GM10248 (cell line): ENCODE data around the gene DOC2B.

Experiments used
- CTCF ChIA-PET: fragments of 300-600 bp; sonication (Branson Sonifier 250); formaldehyde crosslinking; extraction: SDS; loops from one replicate; lab custom pipeline; 2021; ENCODE audit warnings: antibody characterized with exemption; lab: Yijun Ruan, JAX
- POLR2A ChIA-PET: fragments of 350-650 bp; sonication (Branson Sonifier 250); formaldehyde crosslinking; extraction: SDS; loops from one replicate; lab custom pipeline; 2020; ENCODE audit warnings: antibody characterized with exemption; lab: Yijun Ruan, JAX
- DNase-seq: peaks from one replicate; pipeline ENCODE4 v3.0.0; 2012; ENCODE audit errors: extremely low spot score
- CTCF ChIP-seq: IDR thresholded peaks from 2 replicates; pipeline ENCODE4 v1.5.1; 2012; ENCODE audit warnings: mild to moderate bottlenecking, low read depth; ENCODE audit errors: extremely low read depth, missing control alignments, control extremely low read depth

Gene DOC2B

GRCh38 chr17:149897-150584 is 31.4 kb downstream of the DOC2B start:
- TF ChIP-seq CTCF, result no peak
- no peak for DNase-seq
- ChIA-PET CTCF (interaction anchor here (0.8 to 1.1 kb wide), 2 partner anchors 13 to 236 kb away, joined by 3 read pairs; no protein-coding TSS in a partner anchor), POLR2A (no interaction called here)

DNA sequence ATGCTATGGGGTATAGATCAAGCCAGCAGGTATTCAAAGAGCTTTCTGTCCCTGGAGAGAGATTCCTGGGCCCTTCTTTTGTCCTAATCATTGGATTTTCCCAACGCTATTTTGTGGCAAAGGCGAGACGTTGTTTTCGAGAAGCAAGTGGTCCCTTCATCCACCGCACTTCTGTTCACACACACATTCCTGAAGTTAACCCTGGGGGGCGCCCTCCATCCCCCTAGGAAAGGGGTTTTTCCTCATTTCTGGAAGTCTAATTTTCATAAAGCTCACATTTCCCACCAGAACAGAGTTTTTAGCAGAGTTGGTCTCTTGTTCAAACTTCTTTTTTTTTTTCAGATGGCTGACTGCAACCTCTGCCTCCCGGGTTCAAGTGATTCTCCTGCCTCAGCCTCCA is 32.2 kb downstream of the DOC2B start:
- no peak for TF ChIP-seq CTCF
- CTCF ChIA-PET, result no interaction called here
- POLR2A ChIA-PET, result no interaction called here
- DNase-seq, result no peak

- ChIA-PET POLR2A (no interaction called here), CTCF (no interaction called here)
- no peak for TF ChIP-seq CTCF
- DNase-seq, result no peak
Observed at GRCh38 chr17:148757-149156, 32.7 kb downstream of the DOC2B start.

DNA sequence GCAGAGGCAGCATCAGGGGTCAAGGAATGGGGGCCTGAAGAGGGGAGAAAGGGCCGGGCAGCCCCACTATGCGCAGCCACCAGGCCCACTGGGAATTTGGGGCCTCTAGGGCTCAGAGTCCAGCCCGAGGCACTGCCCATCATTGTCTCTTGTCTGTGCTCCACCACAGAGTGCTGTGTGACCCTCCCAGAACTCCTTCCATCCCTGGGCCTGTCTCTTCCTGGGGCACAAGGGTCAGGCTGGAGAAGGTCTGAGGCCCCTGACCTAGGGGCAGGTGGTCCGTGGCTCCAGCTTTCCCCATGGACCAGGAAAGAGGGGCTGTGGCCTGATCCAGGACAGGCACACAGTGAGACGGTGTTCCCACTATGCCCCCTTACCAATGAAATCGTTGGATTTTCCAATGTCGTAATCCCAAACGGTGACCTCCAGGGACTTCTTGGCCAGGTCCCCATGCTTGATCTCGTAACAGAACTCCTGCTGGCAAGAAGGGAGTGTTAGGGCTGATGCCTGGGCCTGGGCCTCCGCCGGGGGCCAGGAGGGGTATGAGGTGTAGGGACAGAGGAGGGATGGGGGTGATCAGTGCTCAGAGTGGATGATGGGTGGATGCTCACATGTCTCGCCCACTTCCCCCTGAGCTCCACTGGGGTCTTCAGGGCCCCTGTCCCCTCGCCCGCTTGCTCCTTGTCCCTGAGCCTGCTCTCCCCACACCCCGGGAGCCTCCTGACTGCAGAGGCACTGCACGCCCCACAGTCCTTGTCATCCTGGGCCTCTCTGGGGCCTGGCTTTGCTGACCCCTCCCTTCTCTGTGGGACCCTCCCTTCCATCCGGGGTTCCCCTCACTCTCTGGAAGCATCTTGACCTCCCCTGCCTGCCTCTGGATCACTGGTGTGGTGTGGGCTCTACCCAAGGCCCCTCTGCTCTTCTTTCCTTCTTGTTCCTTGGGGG is 33.4 kb downstream of the DOC2B start:
- ChIA-PET CTCF (no interaction called here), POLR2A (no interaction called here)

GRCh38 chr17:146983-147761 is 34.3 kb downstream of the DOC2B start:
- no peak for DNase-seq
- no peak for TF ChIP-seq CTCF
- CTCF ChIA-PET, result interaction anchor here (1.0 kb wide), 1 partner anchor 553 kb away, joined by 3 read pairs; no protein-coding TSS in a partner anchor
- POLR2A ChIA-PET, result no interaction called here

More for the DNA sequence above, 33.4 kb downstream of the DOC2B start:
- no peak for TF ChIP-seq CTCF
- DNase-seq, result no peak

GRCh38 chr17:146546-146945 is 34.9 kb downstream of the DOC2B start:
- TF ChIP-seq CTCF, result no peak
- POLR2A ChIA-PET, result no interaction called here
- no peak for DNase-seq
- CTCF ChIA-PET, result interaction anchor here (1.0 kb wide), 1 partner anchor 554 kb away, joined by 3 read pairs; no protein-coding TSS in a partner anchor
